HG02870 (cell line): Measurements from ENCODE around the gene SGCG.
A peak's percentile ranks its signal among the peaks of the same experiment; 100 is the strongest.
"Not testable (repeated sequence)": the region's sequence is repeated elsewhere in the genome, so short reads cannot be mapped to it uniquely, and the experiment has no call there.

ENCODE experiments used
- ATAC-seq: cut with Tn5 transposase; IDR thresholded peaks from one replicate; pipeline ENCODE4 v1.9.1; 2021; ENCODE audit warnings: mild to moderate bottlenecking, moderate library complexity; ENCODE audit not compliant: unreplicated experiment

The SGCG gene

GRCh38 chr13:23205807-23206206 lies 25.0 kb downstream of the SGCG start:
- ATAC-seq: no peak

- no peak for ATAC-seq
Measured at GRCh38 chr13:23212671-23213070, 31.9 kb downstream of the SGCG start.

GRCh38 chr13:23231241-23231640 lies 50.5 kb downstream of the SGCG start:
- no peak for ATAC-seq

GRCh38 chr13:23235994-23236393 lies 55.2 kb downstream of the SGCG start:
- ATAC-seq: no peak

GRCh38 chr13:23243066-23243465 lies 62.3 kb downstream of the SGCG start:
- no peak for ATAC-seq

GRCh38 chr13:23248410-23248809 lies 67.6 kb downstream of the SGCG start:
- ATAC-seq: not testable (repeated sequence)

GRCh38 chr13:23254506-23254905 lies 73.7 kb downstream of the SGCG start:
- no peak for ATAC-seq

GRCh38 chr13:23267571-23267970 lies 86.8 kb downstream of the SGCG start:
- ATAC-seq: no peak

GRCh38 chr13:23268441-23268840 lies 87.7 kb downstream of the SGCG start:
- ATAC-seq: peak; percentile 67

GRCh38 chr13:23271331-23271730 lies 90.6 kb downstream of the SGCG start:
- ATAC-seq: no peak

- no peak for ATAC-seq
Measured at GRCh38 chr13:23273498-23273897, 92.7 kb downstream of the SGCG start.

GRCh38 chr13:23279321-23279720 lies 98.5 kb downstream of the SGCG start:
- no peak for ATAC-seq

GRCh38 chr13:23288564-23288963 lies 107.8 kb downstream of the SGCG start:
- ATAC-seq: no peak

GRCh38 chr13:23288995-23289394 lies 108.2 kb downstream of the SGCG start:
- ATAC-seq: no peak

GRCh38 chr13:23289917-23290357 lies 109.2 kb downstream of the SGCG start:
- ATAC-seq: no peak

GRCh38 chr13:23292586-23292985 lies 111.8 kb downstream of the SGCG start:
- ATAC-seq: no peak

GRCh38 chr13:23314837-23315236 lies 134.1 kb downstream of the SGCG start:
- not testable (repeated sequence) for ATAC-seq

GRCh38 chr13:23319883-23320224 lies 139.1 kb downstream of the SGCG start:
- ATAC-seq: no peak

- no peak for ATAC-seq
Measured at GRCh38 chr13:23320926-23321534, 140.3 kb downstream of the SGCG start.

- ATAC-seq: peak; percentile 68
Measured at GRCh38 chr13:23321535-23322241, 140.9 kb downstream of the SGCG start.

GRCh38 chr13:23322353-23323336 lies 141.9 kb downstream of the SGCG start:
- ATAC-seq: no peak
